Endothelial cell of umbilical vein (primary cell): Measurements from ENCODE around the gene SQSTM1.

ENCODE experiments used
- EZH2 ChIP-seq: IDR thresholded peaks from 2 replicates; pipeline ENCODE4 v1.6.1; 2012; ENCODE audit warnings: borderline replicate concordance, low read depth, mild to moderate bottlenecking, moderate library complexity, low read length, inconsistent platforms; ENCODE audit not compliant: severe bottlenecking
- FOS ChIP-seq: IDR thresholded peaks from 2 replicates; pipeline ENCODE4 v1.6.1; 2011; ENCODE audit warnings: mild to moderate bottlenecking, low read length, moderate library complexity, borderline replicate concordance; ENCODE audit not compliant: insufficient read depth
- GATA2 ChIP-seq: IDR thresholded peaks from 2 replicates; pipeline ENCODE4 v1.7.0; 2011; ENCODE audit warnings: low read depth, mild to moderate bottlenecking, moderate library complexity, mixed read lengths, low read length; ENCODE audit not compliant: insufficient read length, insufficient read depth
- JUN ChIP-seq: IDR thresholded peaks from 2 replicates; pipeline ENCODE4 v1.6.1; 2011; ENCODE audit warnings: borderline replicate concordance, low read depth; ENCODE audit not compliant: insufficient read length, insufficient read depth
- MYC ChIP-seq: IDR thresholded peaks from one replicate; pipeline ENCODE4 v1.6.1; 2011; ENCODE audit warnings: mild to moderate bottlenecking, low read depth, low read length
- POLR2A ChIP-seq: IDR thresholded peaks from 2 replicates; pipeline ENCODE4 v1.6.1; 2012; ENCODE audit warnings: low read depth, mild to moderate bottlenecking, control low read depth, low read length
- POLR2AphosphoS5 ChIP-seq: IDR thresholded peaks from 2 replicates; pipeline ENCODE4 v1.6.1; 2012; ENCODE audit warnings: low read depth, mild to moderate bottlenecking, control low read depth, low read length, moderate library complexity; ENCODE audit not compliant: insufficient read depth
- TF ChIP-seq, protein P1 (sequence below), 2 donors: IDR thresholded peaks; 1 replicate in 1 of 2; 2 replicates in 1 of 2; pipeline ENCODE4 v1.5.1; 2011; ENCODE audit warnings: low read length in 2 of 2, mild to moderate bottlenecking in 2 of 2, moderate library complexity in 2 of 2, control low read depth in 1 of 2, inconsistent platforms in 1 of 2, low read depth in 1 of 2; ENCODE audit not compliant: insufficient read depth in 1 of 2; ENCODE audit errors: extremely low read depth in 1 of 2

- TF ChIP-seq, protein P1, sequence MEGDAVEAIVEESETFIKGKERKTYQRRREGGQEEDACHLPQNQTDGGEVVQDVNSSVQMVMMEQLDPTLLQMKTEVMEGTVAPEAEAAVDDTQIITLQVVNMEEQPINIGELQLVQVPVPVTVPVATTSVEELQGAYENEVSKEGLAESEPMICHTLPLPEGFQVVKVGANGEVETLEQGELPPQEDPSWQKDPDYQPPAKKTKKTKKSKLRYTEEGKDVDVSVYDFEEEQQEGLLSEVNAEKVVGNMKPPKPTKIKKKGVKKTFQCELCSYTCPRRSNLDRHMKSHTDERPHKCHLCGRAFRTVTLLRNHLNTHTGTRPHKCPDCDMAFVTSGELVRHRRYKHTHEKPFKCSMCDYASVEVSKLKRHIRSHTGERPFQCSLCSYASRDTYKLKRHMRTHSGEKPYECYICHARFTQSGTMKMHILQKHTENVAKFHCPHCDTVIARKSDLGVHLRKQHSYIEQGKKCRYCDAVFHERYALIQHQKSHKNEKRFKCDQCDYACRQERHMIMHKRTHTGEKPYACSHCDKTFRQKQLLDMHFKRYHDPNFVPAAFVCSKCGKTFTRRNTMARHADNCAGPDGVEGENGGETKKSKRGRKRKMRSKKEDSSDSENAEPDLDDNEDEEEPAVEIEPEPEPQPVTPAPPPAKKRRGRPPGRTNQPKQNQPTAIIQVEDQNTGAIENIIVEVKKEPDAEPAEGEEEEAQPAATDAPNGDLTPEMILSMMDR (IDR thresholded peaks at IDR 0.05; ENCODE audit: extremely low read depth in 1 of 2, insufficient read depth in 1 of 2, low read depth in 1 of 2, low read length in 2 of 2), result no peak
- TF ChIP-seq GATA2, result no peak
- TF ChIP-seq POLR2AphosphoS5, result no peak
- TF ChIP-seq EZH2, result no peak
- TF ChIP-seq POLR2A, result no peak
- TF ChIP-seq FOS, result no peak
- TF ChIP-seq MYC, result no peak
- no peak for TF ChIP-seq JUN
Measured at GRCh38 chr5:179830818-179831468, 10.2 kb downstream of the SQSTM1 start.
